PFSK-1 (cell line): ENCODE data around the gene GGA3.

Experiments
- FOXP2 ChIP-seq: optimal IDR thresholded peaks from 2 replicates; pipeline ENCODE3; 2011; ENCODE audit warnings: borderline replicate concordance, control low read depth, inconsistent platforms; ENCODE audit not compliant: insufficient read depth; ENCODE audit errors: extremely low read length, extremely low read depth
- POLR2AphosphoS5 ChIP-seq: IDR thresholded peaks from 2 replicates; pipeline ENCODE4 v1.6.1; 2012; ENCODE audit warnings: low read depth, mild to moderate bottlenecking, control low read depth, low read length, moderate library complexity
- REST ChIP-seq, 2 experiments: IDR thresholded peaks; 2 replicates each; pipeline versions ENCODE4 v1.6.1 to v1.8.0; 2011 to 2012; ENCODE audit warnings: low read depth in 2 of 2, low read length in 2 of 2, control low read depth in 1 of 2, inconsistent platforms in 1 of 2, mild to moderate bottlenecking in 1 of 2, moderate library complexity in 1 of 2; ENCODE audit not compliant: insufficient read depth in 1 of 2
- SIN3A ChIP-seq: IDR thresholded peaks from 2 replicates; pipeline ENCODE4 v1.6.1; 2012; ENCODE audit warnings: mild to moderate bottlenecking, low read length, moderate library complexity, borderline replicate concordance; ENCODE audit not compliant: insufficient read depth
- TAF1 ChIP-seq: IDR thresholded peaks from 2 replicates; pipeline ENCODE4 v1.6.1; 2012; ENCODE audit warnings: low read length, control low read depth, borderline replicate concordance; ENCODE audit not compliant: insufficient read depth

DNA sequence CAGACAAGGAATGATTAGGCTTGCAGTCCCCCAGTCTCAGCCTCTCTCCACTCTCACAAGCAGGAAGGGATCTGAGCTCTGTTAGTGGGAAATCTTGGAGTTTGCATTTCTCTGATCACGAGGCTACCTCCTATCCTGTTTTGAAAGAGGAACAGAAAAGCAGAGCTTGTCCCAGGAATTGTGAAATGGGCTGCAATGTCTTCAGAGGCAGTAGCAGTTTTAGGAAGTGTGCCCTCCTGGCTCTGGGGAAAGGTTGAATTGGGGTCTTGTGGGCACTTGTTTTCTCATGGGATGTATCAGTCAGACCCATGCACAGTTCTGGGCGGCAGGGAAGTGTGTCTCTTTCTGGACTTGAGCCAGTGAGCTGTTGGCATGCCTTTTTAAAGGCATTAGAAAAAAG, 33.1 kb downstream of the GGA3 start:
- TF ChIP-seq POLR2AphosphoS5 = no peak
- TF ChIP-seq SIN3A = no peak
- no peak for TF ChIP-seq REST (IDR thresholded peaks at IDR 0.05; ENCODE audit: insufficient read depth in 1 of 2, low read depth in 2 of 2, low read length in 2 of 2)
- TF ChIP-seq TAF1 = no peak
- TF ChIP-seq FOXP2 = no peak
